Vagina (tissue), 2 donors: ENCODE results near the gene FOXD4. TPM values are rescaled to one million over a fixed set of nuclear protein-coding genes. Genes with fewer than 3 reads are reported as not detected.
"Not testable (repeated sequence)": the region's sequence is repeated elsewhere in the genome, so short reads cannot be mapped to it uniquely, and the experiment has no call there.

ENCODE experiments used
- DNase-seq, 2 donors: peaks; one replicate each; pipeline ENCODE4 v3.0.0-alpha.2; 2017; ENCODE audit errors: extremely low spot score in 2 of 2
- H3K27ac ChIP-seq: fragments of 200-600 bp; sonication (generic); one replicate; pipeline ENCODE4 v1.5.1; 2019
- H3K27me3 ChIP-seq: fragments of 200-600 bp; sonication (generic); one replicate; pipeline ENCODE4 v1.5.1; 2019
- H3K36me3 ChIP-seq, 2 donors: fragments of 200-600 bp; sonication (generic); one replicate each; pipeline ENCODE4 v1.5.1; 2017 to 2019
- H3K4me1 ChIP-seq: fragments of 200-600 bp; sonication (generic); one replicate; pipeline ENCODE4 v1.5.1; 2019
- H3K4me3 ChIP-seq, 2 donors: fragments of 200-600 bp; sonication (generic); 1 replicate in 1 of 2; 2 replicates in 1 of 2; pipeline ENCODE4 v1.5.1; 2016 to 2019
- H3K9me3 ChIP-seq: fragments of 200-600 bp; sonication (generic); one replicate; pipeline ENCODE4 v1.5.1; 2019
- intact Hi-C: fragments of 100-400 bp; cut with DNase I; formaldehyde crosslinking; loops from one replicate; pipeline ENCODE4 v1.15.1; 2023
- total RNA-seq: library from RNA; depleted of rRNA; stranded (reverse); fragments of >200 nt; gene quantifications from one replicate; pipeline ENCODE4 v1.2.3, GENCODE V29; 2016

Gene FOXD4
- total RNA-seq, 1 donor from 2014 or later = not detected

- H3K4me3 ChIP-seq, H3K9me3 ChIP-seq, H3K27ac ChIP-seq, H3K27me3 ChIP-seq, H3K4me1 ChIP-seq, H3K36me3 ChIP-seq, intact Hi-C loops, DNase-seq: not testable (repeated sequence)
Observed at GRCh38 chr9:78333-78732, 39.9 kb downstream of the FOXD4 start.

GRCh38 chr9:76389-76788 lies 41.8 kb downstream of the FOXD4 start:
- H3K27me3 ChIP-seq, H3K4me1 ChIP-seq, intact Hi-C loops, H3K9me3 ChIP-seq, H3K27ac ChIP-seq, H3K4me3 ChIP-seq, DNase-seq, H3K36me3 ChIP-seq: not testable (repeated sequence)

- DNase-seq, H3K9me3 ChIP-seq, intact Hi-C loops, H3K36me3 ChIP-seq, H3K4me1 ChIP-seq, H3K27me3 ChIP-seq: not testable (repeated sequence)
- Histone ChIP-seq H3K27ac (peak overlapping the region; percentile 33), H3K4me3 (peak overlapping the region; percentile 31 to 52)
Observed at GRCh38 chr9:73900-74525, 44.2 kb downstream of the FOXD4 start.

GRCh38 chr9:73076-73899 lies 44.9 kb downstream of the FOXD4 start:
- intact Hi-C loops, H3K9me3 ChIP-seq, DNase-seq, H3K4me1 ChIP-seq, H3K27me3 ChIP-seq, H3K36me3 ChIP-seq: not testable (repeated sequence)
- H3K27ac ChIP-seq = peak overlapping the region; percentile 33
- peak overlapping the region; percentile 31 to 52 for H3K4me3 ChIP-seq

Other genes with a start within 250 kb of the FOXD4 start
- gene WASHC1, start 89.0 kb downstream of the FOXD4 start, total RNA-seq = 7.6 TPM
- gene ZNG1A, start 60.6 kb upstream of the FOXD4 start, total RNA-seq = 19.4 TPM
- 18.4 TPM for gene DOCK8, start 96.4 kb upstream of the FOXD4 start, total RNA-seq